Kidney (tissue), 14 donors: ENCODE results near the gene PODN. TPM values are rescaled to one million over a fixed set of nuclear protein-coding genes. Genes with fewer than 3 reads are reported as not detected.

Source experiments
- DNase-seq, 5 donors: peaks; one replicate each; pipeline ENCODE4 v3.0.0-alpha.2; 2013 to 2020
- FAIRE-seq: peaks from 2 replicates; lab custom pipeline; 2012; peaks lifted over from hg19 to GRCh38; lab: Jason Lieb, UNC
- H3K27ac ChIP-seq, 2 donors: one replicate each; pipeline ENCODE4 v1.7.0; 2013; ENCODE audit warnings: low read depth in 2 of 2, low read length in 2 of 2, inconsistent platforms in 1 of 2
- H3K27me3 ChIP-seq: one replicate; pipeline ENCODE4 v1.7.1; 2013; ENCODE audit warnings: low read length, inconsistent platforms; ENCODE audit not compliant: control insufficient read depth, insufficient read depth
- H3K36me3 ChIP-seq, 3 donors: one replicate each; pipeline versions ENCODE4 v1.7.0 to v1.7.1; 2013; ENCODE audit warnings: low read length in 3 of 3, control low read depth in 1 of 3, inconsistent platforms in 1 of 3; ENCODE audit not compliant: insufficient read depth in 3 of 3, control insufficient read depth in 2 of 3
- H3K4me1 ChIP-seq, 3 donors: one replicate each; pipeline versions ENCODE4 v1.7.0 to v1.7.1; 2013; ENCODE audit warnings: low read length in 3 of 3, inconsistent platforms in 1 of 3, low read depth in 1 of 3; ENCODE audit not compliant: control insufficient read depth in 2 of 3, insufficient read depth in 2 of 3
- H3K4me3 ChIP-seq, 3 donors: one replicate each; pipeline versions ENCODE4 v1.7.0 to v1.8.1; 2013; ENCODE audit warnings: low read length in 3 of 3, control low read depth in 1 of 3, inconsistent platforms in 1 of 3
- H3K9ac ChIP-seq, 3 donors: one replicate each; pipeline versions ENCODE4 v1.7.0 to v1.7.1; 2013; ENCODE audit warnings: low read length in 3 of 3, control low read depth in 1 of 3, inconsistent platforms in 1 of 3
- H3K9me3 ChIP-seq, 3 donors: one replicate each; pipeline versions ENCODE4 v1.7.0 to v1.7.1; 2013; ENCODE audit warnings: low read length in 3 of 3, control low read depth in 1 of 3, inconsistent platforms in 1 of 3; ENCODE audit not compliant: control insufficient read depth in 2 of 3, insufficient read depth in 1 of 3
- intact Hi-C: fragments of 100-400 bp; cut with DNase I; formaldehyde crosslinking; loops from one replicate; pipeline ENCODE4 v1.11.1; 2022
- polyA plus RNA-seq: library from polyadenylated mRNA; stranded (reverse); fragments of 350-450 nt; fragmentation: Illumina TruSeq; extraction: RNeasy Lipid Tissue Mini Kit (QIAGEN cat#74804); gene quantifications from one replicate; pipeline ENCODE4 v1.2.3, GENCODE V29; 2014; ENCODE audit warnings: low read depth, low replicate concordance; ENCODE audit not compliant: insufficient read depth
- total RNA-seq: library from RNA; stranded (reverse); fragmentation: NEBNext Ultra II Directional; extraction: Animal tissue kit (Norgen Biotek cat#: 25700); gene quantifications from one replicate; pipeline ENCODE4 v1.2.1, GENCODE V29; 2021
- TF ChIP-seq, protein P1 (sequence below): IDR thresholded peaks from 3 replicates; pipeline ENCODE4 v1.5.1; 2012; ENCODE audit warnings: mild to moderate bottlenecking, moderate library complexity, borderline replicate concordance; ENCODE audit not compliant: insufficient read depth; ENCODE audit errors: extremely low read depth
- donor health status: control.
- donor health status: control.
- donor health status: control.
- donor health status: control.
- donor health status: control.
- donor health status: DM: yes; HTN: yes; CAD: no.
- donor health status: Normal renal cell carcinoma (clear cell type).

The PODN gene
- total and polyA plus RNA-seq, 2 donors from 2014 or later, result 1.4 to 8.1 TPM

DNA sequence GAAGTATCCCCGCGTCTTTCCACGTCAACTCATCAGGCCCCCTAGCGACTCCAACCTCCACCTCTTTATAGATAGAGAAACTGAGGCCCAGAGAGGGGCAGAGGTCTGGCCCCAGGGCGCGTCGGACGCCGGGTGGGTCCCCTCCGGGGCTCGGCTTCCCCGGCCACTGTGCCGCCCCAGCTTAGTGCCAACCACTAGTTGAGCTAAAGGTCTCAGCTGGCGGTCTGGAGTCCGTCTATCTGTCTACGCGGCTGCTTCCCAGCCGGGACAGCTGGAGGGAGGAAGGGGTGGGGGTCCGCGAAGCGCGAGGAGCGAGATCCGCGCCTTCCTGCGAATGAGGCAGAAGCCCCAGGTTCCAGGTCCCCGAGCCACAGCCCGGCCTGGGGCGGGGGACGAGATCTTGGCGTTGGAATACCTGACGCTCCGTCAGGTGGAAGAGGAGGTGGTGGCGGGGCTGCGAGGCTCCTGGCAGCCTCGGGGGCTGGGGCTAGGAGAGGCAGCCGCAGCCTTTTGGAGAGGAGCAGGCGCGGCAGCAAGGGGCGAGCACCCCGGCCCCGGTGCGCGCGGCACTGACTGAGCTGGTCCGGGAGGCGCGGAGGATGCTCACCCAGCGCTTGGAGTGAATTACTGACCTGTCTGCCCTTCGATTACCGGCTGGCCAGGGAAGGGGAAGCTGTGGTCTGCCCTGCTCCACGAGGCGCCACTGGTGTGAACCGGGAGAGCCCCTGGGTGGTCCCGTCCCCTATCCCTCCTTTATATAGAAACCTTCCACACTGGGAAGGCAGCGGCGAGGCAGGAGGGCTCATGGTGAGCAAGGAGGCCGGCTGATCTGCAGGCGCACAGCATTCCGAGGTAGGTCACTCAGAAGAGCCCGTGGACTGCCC is 937 bp downstream of the PODN start:
- Histone ChIP-seq H3K36me3 (no peaks in the 10 kb centered on the region), H3K4me3 (peak overlapping the region in 1 of 3 donors; percentile 44), H3K27me3 (no peaks in the 10 kb centered on the region), H3K4me1 (peaks cover 0 to 3% (median 0%) of the 10 kb centered on the region in 3 donors), H3K9ac (peak overlapping the region in 1 of 3 donors; percentile 19), H3K9me3 (no peaks in the 10 kb centered on the region), H3K27ac (no peak overlapping the region)
- intact Hi-C loops, result no loop called here
- TF ChIP-seq, protein P1, sequence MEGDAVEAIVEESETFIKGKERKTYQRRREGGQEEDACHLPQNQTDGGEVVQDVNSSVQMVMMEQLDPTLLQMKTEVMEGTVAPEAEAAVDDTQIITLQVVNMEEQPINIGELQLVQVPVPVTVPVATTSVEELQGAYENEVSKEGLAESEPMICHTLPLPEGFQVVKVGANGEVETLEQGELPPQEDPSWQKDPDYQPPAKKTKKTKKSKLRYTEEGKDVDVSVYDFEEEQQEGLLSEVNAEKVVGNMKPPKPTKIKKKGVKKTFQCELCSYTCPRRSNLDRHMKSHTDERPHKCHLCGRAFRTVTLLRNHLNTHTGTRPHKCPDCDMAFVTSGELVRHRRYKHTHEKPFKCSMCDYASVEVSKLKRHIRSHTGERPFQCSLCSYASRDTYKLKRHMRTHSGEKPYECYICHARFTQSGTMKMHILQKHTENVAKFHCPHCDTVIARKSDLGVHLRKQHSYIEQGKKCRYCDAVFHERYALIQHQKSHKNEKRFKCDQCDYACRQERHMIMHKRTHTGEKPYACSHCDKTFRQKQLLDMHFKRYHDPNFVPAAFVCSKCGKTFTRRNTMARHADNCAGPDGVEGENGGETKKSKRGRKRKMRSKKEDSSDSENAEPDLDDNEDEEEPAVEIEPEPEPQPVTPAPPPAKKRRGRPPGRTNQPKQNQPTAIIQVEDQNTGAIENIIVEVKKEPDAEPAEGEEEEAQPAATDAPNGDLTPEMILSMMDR, result no peak
- FAIRE-seq (no peak), DNase-seq (peak; percentile 50 to 67 (median 55))

DNA sequence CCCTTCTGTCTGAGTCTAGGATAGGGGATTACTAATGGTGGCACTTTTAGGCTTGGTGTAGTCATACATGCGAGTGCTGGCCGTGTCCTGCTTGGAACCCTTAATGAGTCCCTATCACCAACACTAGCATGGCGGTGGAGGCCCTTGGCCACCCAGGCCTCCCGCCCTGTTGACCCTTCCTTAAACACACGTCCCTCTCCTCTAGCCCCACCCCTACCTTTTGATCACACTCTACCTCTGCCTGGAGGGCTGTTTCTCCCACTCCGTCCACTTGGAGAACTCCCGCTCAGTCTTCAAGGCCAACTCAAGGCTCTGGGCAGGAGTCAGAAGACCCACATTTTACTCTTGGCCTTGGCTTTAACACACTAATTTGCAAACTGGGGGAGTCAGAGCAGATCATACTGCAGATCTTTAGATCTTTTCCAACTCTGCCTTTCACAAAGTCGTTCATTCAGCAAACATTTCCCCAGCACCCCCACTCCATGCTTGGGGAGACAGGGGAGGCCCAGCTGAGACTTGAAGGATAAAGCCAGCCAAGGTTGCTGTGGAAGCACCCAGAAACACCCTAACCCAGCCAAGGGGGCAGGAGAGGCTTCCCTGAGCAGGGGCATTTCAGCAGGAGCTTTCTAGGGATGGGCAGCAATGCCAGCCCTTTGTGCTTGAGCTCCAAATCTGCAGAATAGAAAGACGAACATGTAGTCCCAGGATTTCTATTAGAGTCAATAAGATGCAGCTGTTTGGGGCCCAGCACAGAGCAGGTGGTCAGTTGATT is 1.9 kb downstream of the PODN start:
- DNase-seq (no peak), FAIRE-seq (no peak)
- Histone ChIP-seq H3K4me1 (peaks cover 0 to 3% (median 0%) of the 10 kb centered on the region in 3 donors), H3K9me3 (no peaks in the 10 kb centered on the region), H3K27me3 (no peaks in the 10 kb centered on the region), H3K27ac (no peak overlapping the region), H3K9ac (no peak overlapping the region), H3K36me3 (no peaks in the 10 kb centered on the region), H3K4me3 (no peak overlapping the region)
- TF ChIP-seq, protein P1, result no peak
- intact Hi-C loops, result no loop called here

DNA sequence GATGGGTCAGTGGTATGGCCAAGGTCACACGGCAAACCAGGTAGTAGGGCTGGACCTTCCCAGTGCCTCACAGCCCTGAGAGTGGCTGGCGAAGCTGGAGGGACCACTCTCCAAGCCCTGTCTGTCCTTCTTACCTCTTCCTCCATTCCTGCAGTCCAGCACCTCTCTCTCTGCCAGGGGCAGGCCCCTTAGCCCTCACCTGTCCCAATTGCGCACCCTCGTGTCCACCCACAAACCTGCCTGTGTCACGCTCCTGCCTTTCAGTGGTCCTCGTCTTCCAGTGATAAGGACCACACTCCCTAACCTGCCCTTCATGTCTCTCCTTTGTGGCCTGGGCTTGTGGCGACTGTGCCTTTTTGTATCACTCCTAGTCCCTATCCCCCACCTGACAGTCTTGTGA is 3.4 kb downstream of the PODN start:
- peaks cover 0 to 3% (median 0%) of the 10 kb centered on the region in 3 donors for H3K4me1 ChIP-seq
- DNase-seq, result peak in 1 of 5 donors; percentile 6

More for the DNA sequence above, 3.4 kb downstream of the PODN start:
- Histone ChIP-seq H3K9me3 (no peaks in the 10 kb centered on the region), H3K27ac (no peak overlapping the region), H3K27me3 (no peaks in the 10 kb centered on the region), H3K4me3 (no peak overlapping the region), H3K9ac (no peak overlapping the region), H3K36me3 (no peaks in the 10 kb centered on the region)
- intact Hi-C loops, result no loop called here
- TF ChIP-seq, protein P1, result no peak
- no peak for FAIRE-seq
